NCI-H1092 (cell line): Measurements from ENCODE around the gene RNF175.

Experiments
- DNase-seq: peaks from one replicate; lab custom pipeline; 2025; lab: John Stamatoyannopoulos, UW

RNF175 gene

DNA sequence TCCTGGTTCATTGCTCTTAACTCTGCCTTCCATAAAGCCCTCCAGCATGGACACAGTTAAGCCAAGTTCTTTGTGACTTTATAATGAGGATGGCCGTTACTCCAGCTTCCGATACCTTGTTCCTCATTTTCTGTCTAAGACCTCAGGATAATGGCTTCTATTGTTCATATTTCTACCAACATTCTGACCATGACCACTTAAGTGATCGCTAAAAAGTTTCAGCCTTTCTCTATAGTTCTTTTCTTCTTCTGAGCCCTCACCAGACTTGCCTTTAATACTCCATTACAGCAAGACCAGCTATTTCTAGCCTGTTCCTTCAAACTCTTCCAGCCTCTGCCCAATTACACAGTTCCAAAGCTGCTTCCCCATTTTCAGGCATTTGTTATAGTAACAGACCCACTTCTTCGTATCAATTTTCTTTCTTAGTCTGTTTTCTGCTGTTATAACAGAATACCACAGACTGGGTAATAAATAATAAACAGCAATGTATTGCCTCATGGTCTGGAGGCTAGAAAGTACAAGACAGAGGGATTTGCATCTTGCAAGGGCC lies 12.3 kb downstream of the RNF175 start:
- DNase-seq, result no peak

DNA sequence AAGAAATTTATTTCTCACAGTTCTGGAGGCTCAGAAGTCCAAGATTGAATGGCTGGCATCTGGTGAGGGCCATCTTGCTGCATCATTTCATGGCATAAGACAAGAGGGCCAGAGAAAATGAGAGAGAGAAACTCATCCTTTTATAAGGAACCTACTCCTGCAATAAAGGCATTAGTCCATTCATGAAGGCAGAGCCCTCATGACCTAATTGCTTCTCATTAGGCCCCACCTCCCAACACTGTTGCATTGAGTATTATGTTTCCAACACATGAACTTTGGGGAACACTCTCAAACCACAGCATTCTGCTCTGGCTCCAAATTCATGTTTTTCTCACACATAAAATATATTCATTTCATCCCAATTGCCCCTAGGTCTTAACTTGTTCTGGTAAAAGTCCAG lies 14.2 kb downstream of the RNF175 start:
- no peak for DNase-seq

- no peak for DNase-seq
Measured at GRCh38 chr4:153741541-153741940, 18.3 kb downstream of the RNF175 start.

DNA sequence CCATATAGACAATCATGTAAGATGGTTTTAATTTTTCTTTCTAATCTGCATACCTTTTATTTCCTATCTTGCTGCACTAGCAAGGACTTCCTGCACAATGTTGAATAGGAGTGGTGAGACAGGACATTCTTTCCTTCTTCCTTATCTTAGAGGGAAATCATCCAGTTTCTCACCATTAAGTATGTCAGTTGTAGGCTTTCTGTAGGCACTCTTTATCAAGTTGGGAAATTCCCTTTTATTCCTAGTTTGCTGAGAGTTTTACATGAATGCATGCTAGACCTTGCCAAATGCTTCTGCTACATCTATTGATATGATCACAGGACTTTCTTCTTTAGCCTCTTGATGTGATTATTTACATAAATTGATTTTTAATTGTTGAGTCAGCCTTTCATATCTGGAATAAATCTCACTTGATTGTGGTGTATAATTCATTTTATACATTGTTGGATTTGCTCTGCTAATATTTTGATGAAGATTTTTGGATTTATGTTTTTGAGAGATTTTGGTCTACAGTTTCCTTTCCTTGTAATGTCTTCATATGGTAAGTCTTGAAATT lies 23.8 kb downstream of the RNF175 start:
- DNase-seq, result no peak

GRCh38 chr4:153733751-153734448 lies 25.9 kb downstream of the RNF175 start:
- DNase-seq, result no peak

GRCh38 chr4:153731239-153731638 lies 28.6 kb downstream of the RNF175 start:
- no peak for DNase-seq

DNA sequence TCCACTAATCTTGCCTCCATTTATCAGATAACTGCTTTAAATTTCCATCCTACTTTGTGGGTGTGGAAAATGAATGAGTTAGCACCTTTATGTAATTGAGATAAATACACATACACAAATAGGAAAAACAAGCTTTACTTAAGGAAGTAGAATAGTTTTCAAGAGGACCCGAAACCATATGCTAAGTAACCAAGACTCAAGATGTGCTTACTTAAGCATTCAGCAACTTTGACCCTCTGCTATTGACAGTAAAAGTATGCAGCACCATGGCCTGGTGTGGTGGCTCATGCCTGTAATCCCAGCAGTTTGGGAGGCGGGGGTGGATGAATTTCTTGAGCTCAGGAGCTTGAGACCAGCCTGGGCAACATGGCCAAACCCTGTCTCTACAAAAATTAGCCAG lies 29.9 kb downstream of the RNF175 start:
- no peak for DNase-seq

DNA sequence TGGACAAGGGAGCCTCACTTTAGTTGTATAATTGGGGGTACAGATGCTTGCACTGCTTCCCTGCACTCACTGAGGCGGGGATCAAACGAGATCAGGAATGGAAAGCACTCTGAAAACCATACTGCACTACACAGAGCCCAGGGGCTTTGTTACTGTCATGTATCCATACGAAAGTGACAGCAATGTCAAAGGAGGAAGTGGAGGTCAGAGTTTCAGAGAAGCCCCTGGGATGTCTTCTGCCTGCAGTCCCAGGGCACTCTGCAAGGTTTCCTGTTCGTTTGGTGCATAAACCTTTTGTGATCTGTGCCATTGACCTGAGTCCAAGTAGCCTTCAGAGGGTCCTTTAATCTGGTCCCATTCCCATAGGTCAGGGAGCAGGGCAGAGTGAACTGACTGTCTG lies 31.2 kb downstream of the RNF175 start:
- no peak for DNase-seq

DNA sequence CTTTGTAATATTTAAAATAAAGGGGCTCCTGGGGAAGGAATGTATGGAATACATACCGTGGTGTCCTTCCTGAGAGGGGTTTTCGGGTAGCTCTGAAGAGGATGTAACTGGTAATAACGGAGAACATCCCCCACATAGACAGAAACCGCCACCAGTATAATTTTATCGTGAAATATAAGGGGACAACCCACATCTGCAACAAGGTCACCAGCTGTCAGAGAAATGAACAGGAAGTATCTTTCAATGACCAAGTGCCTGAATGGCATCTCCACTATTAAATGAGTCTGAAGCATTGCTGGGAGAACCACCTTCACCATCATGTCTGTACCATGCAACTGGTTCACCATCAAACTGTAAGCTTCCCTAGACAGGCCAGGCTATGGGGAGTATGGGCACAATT lies 31.7 kb downstream of the RNF175 start:
- no peak for DNase-seq

GRCh38 chr4:153725831-153726154 lies 34.0 kb downstream of the RNF175 start:
- no peak for DNase-seq

GRCh38 chr4:153725136-153725830 lies 34.5 kb downstream of the RNF175 start:
- no peak for DNase-seq

DNA sequence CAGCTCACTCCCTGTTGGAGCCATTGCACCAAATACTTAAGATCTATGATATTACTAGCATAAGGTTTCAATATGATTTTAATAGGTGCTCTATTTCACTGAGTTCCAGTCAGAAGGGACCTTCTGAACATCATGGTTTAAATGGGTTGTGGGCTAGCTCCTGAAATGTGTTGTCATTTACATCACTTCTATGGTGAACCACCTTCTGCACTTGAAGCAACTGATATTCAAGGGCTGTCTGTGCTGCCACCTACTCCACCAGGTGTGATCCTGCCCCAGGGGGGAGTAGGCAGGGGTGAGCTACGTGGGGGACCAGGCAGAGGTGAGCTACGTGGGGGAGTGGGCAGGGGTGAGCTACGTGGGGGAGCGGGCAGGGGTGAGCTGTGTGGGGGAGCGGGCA lies 35.2 kb downstream of the RNF175 start:
- DNase-seq, result no peak

GRCh38 chr4:153722036-153722435 lies 37.8 kb downstream of the RNF175 start:
- no peak for DNase-seq

DNA sequence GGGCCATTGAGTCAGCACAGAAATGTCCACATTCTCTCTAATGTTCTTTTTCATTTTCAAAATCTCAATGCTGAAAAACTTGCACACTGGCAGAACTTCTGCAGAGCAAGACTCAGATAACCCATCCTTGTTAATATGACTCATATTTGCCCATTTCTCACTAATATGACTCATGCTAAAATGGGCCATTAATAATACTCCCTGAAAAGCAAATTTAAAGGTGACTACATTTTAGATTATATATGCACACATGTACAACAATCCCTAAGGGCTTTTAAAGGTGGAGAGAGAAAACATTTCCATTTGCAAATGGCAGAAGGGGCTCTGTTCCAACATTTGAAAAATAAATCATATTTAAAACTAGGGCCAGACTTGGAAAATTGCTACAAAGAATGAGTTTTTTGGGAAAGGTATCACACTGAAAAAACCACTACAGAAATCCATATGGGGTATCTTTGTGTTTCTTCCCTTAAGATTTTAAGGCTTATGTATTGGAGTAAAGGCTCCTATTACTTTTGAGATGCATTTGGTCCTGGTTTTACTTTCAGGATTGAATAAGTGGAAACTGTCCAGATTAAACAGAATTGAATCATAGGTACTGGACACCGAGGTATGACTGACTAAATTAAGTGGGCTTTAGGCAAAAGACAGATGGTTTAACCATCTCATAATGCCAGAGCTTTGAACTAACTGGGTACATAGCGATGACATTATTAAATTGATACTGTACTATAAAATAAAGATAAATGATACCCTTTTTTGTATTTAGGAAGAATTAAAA lies 45.8 kb downstream of the RNF175 start:
- no peak for DNase-seq

GRCh38 chr4:153710681-153711080 lies 49.1 kb downstream of the RNF175 start:
- DNase-seq, result no peak

- DNase-seq, result no peak
Measured at GRCh38 chr4:153706519-153706918, 53.3 kb downstream of the RNF175 start.

DNA sequence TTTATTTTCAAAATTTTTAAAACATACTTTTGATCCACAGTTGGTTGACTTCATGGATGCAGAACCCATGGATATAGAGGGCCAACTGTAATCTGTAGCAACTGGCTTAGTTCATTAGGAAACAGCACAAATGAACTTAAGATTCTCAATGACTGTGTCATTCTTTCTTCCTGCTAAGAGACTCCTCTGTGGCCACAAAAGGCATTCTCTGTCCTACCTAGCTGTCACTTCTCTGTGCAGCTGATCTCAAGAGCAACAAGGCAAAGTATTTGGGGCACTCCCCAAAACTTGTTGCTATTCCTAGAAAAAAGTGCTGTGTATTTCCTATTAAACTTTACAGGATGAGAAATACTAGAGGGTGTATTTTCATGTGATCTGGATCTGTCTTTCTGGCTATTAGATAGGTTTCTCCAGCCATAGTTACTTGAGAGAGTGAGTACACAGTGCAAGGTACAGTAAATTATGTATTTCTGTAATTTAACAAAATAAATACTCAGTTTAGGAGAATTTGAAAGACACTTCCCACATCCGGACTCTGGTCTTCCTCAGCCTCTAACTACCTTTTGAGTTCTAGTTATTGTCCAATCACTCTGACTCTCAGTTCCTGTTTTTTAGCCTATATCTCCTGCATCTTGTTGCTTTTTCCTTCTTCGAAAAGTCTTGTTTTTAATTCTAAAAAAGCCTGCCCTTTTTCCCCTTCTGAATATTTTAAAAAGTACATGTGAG lies 53.9 kb downstream of the RNF175 start:
- DNase-seq, result no peak

DNA sequence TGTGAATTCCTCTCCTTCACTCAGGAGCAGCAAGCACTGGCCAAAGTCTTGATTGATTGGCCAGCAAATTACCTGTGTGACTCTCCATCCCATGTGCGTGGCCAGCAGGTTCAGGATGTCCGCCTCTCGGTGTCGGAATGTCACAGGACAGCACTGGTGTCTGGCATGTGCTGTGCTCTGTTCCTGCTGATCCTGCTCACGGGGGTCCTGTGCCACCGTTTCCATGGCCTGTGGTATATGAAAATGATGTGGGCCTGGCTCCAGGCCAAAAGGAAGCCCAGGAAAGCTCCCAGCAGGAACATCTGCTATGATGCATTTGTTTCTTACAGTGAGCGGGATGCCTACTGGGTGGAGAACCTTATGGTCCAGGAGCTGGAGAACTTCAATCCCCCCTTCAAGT lies 55.3 kb downstream of the RNF175 start:
- DNase-seq, result no peak

- no peak for DNase-seq
Measured at GRCh38 chr4:153684971-153685371, 74.9 kb downstream of the RNF175 start.

DNA sequence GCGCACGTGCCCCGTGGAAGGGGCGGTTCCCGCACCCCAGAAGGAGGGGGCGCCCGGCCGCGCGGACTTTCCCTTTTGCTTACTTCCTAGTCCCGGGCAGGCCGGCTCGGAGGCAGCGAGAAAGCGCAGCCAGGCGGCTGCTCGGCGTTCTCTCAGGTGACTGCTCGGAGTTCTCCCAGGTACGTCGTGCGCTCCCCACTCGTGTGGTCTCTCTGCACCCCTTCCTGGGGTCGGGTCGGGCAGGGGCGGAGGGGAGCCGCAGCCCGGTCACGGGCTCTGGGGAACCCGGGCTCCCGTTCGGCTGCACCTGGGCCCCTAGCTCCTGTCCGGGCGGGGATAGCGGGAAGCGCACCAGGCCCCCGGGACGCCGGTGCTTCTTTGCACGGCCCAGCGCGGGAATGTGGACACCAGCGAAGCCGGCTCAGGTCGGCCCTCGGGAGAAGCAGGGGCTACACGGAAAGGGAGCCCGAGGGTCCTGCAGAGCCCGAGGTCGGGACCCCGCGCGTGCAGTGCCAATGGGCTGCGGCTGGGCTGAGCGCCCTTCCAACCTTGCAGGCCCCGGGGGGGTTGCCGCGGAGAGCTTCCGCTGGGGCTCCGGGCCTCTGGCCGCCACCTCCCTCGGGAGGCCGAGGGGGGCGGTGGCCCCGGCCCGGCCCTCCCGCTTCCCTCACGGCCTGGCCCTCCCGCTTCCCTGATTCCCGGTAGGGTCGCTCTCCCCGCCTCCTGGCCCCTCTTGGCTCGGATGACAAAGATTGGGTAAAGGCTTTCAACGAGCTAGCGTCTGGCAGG lies 75.4 kb downstream of the RNF175 start, which contains the start of gene TLR2:
Gene TLR2, plus strand, starts transcription at position 99 of the 789 bp plus-strand sequence. CDS start 18,628 bp downstream, outside the sequence.
- no peak for DNase-seq

GRCh38 chr4:153683763-153684181 lies 76.1 kb downstream of the RNF175 start:
- DNase-seq, result no peak
